ENCODE data around the gene SKAP1.

- TF ChIP-seq CTCF (conservative IDR thresholded peaks at IDR 0.05) (peak; percentile 91), ZFX (IDR thresholded peaks at IDR 0.05) (no peak)
Observed at GRCh38 chr17:48259694-48260291, 170.2 kb downstream of the SKAP1 start.

Measured in C4-2B (cell line).